ENCODE measurements around the gene AMMECR1. TPM values are rescaled to one million over a fixed set of nuclear protein-coding genes. Genes with fewer than 3 reads are reported as not detected.
"Not testable (repeated sequence)": the region's sequence is repeated elsewhere in the genome, so short reads cannot be mapped to it uniquely, and the experiment has no call there.

AMMECR1 gene
- total RNA-seq: 2.2 and 3.5 TPM in 2 replicates

DNA sequence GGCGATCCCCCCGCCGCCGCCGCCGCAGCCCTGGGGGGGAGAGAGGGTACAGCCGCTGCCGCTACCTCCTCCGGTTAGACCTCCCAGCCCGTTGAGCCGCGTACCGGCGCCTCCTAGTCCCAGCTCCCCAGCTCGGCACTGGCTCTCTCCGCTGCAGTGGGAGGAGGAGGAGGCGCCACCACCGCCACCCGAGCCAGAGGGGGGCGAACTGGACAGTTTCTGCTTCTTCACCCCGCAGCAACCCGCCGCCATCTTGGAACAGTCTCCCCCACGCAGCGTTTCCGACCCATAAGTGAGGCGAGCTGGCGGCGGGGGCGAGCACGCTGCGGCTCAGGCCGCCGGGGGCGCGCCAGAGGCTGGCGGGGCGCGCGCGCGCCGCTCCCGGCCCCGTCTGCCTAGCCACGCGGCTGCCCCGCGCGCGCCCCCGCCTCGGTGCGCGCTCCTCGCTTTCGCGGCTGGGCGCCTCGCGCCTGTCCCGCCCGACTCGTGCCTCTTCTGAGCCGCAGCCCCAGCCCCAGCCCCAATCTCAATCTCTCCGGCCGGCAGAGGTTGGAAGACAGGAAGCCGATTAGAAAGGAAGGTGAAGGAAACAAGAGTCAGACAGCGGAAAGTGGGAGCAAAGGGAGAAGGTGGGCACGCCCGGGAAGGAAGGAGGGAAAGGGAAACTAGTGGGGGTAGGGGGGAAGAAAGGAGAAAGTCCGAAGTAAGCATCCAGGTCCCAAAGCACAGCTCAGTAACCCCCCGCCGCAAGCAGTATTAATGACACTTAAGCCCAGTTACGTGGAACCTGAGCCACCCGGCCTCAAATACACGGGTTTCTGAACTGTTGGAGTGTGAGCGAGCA is at the start of gene AMMECR1:
Gene AMMECR1 (minus strand): TSS at position 266 of the 844 bp plus-strand sequence. CDS start 14 bp downstream, at position 252.
- DNase-seq (ENCODE audit: low read depth in 2 of 2): peak; percentile 81

DNA sequence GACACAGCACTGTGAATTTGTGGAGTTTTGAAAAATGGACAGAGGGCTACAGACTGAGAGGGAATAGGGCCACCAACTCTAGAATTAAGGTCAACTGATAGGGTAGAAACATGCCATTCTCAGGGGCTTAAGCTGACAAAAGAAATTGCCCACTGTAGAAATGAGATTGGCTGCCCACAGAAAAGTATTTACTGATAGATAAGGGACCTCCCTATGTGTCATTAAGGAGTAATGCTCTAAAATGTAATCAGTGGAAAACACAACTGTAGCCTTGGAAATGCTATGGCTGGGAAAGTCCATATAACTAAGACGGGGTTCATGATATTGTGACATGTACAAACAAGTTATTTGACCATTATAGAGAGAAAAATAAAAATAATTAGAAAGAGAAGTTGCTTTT is 45.4 kb upstream of the AMMECR1 start:
- no peak for DNase-seq (ENCODE audit: low read depth in 2 of 2)

DNA sequence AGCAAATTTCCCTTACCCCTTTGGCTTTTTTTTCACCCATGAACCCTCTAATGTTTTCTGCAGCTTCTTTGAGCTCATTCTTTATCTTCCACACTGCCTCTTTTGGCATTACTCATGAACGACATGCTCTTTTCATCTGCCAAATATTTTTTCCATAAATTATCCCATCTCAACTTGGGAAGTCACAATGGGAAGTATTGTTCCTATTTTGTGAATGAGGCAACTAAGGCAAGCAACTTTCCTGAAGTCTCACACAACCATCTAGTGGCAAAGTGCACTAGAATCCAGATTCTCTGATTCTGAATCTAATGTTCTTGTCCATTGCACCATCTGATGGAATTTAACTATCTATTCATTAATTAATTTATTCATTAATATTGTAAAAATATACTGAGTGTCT is 41.4 kb upstream of the AMMECR1 start:
- no peak for DNase-seq (ENCODE audit: low read depth in 2 of 2)

DNA sequence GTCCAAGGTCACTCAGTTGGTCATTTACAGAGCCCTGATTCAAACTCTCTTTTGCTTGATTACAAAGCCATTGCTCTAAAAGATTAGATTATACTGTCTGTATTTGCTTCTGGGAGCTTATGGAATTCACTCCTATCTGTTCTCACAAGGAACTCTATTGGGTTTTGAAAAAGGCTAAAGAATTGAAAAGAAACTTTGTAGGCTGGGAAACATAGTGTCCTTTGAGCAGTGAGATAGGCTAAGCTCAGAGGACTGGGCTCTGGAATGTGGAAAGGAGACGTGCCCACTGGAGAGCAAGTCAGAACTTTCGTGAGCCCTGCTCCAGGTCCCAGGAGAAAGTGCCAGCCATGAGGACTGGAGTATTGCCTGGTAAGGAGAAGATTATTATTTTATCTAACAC is 40.7 kb upstream of the AMMECR1 start, which contains the start of gene RTL9:
Gene RTL9 (plus strand): TSS at position 301 of the 400 bp plus-strand sequence. CDS start 91,770 bp downstream, outside the sequence.
- no peak for DNase-seq (ENCODE audit: low read depth in 2 of 2)

DNA sequence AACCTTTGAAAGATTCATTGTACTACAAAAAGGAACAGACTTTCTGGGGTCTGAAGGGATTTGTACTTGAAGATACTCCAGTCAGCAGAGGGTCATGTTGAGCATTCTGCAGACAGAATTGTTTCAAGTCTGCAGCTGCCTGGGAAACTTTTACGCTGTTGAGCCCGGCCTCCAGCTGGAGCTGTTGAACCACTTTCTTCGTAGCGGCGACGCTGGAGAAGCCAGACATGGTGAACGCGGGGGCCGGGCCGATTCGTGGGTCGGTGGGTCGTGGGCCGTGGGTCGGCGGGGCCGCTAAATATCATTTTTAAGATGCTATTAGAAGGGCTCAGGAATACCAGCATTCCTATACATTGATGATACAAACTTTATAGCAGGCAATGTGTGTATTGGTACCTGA is 28.8 kb upstream of the AMMECR1 start:
- DNase-seq (ENCODE audit: low read depth in 2 of 2): peak in 1 of 2 donors; percentile 1

DNA sequence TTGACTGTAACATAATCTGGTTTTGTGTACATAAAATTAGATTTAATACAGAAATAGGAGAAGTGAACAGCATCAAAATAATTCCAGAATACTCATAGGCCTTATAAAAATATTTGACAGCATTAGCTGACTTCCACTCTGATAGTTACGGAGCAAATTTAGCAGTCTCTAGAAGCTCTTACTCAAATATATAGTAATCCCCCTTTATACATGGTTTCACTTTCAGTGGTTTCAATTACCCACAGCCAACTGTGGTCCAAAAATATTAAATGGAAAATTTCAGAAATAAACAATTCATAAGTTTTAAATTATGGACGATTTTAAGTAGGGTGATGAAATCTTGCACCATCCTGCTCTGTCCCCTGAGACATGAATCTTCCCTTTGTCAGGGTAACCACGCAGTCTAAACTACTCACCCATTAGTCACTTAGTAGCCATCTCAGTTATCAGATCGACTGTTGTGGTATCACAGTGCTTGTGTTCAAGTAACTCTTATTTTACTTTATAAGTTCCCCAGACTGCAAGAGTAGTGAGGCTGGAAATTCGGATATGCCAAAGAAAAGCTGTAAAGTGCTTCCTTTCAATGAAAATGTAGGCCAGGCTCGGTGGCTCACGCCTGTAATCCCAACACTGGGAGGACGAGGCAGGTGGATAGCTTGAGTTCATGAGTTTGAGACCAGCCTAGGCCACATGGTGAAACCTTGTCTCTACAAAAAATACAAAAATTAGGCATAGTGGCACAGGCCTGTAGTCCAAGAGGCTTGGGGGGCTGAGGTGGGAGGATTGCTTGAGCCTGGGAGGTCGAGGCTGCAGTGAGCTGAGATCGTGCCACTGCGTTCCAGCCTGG is 23.5 kb upstream of the AMMECR1 start:
- DNase-seq (ENCODE audit: low read depth in 2 of 2): no peak

DNA sequence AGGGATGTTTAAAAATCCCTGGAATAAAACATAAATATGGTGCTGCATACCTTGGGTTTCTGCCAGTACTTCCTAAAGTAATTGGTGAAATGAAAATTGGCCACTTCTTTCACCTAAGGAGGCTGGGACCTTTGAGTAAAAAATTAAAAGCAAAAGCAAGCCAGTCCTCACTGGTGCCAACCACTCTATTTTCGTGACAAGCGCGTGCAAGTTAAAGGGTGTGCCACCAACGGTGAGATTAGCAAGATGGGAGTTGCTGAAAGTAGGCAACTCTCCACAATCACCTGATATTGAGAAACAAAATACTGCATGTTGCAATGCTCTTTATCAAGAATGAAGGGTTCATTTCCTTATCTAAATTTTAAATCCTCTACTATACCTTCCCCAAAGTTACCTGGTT is 21.1 kb upstream of the AMMECR1 start:
- DNase-seq (ENCODE audit: low read depth in 2 of 2): no peak

DNA sequence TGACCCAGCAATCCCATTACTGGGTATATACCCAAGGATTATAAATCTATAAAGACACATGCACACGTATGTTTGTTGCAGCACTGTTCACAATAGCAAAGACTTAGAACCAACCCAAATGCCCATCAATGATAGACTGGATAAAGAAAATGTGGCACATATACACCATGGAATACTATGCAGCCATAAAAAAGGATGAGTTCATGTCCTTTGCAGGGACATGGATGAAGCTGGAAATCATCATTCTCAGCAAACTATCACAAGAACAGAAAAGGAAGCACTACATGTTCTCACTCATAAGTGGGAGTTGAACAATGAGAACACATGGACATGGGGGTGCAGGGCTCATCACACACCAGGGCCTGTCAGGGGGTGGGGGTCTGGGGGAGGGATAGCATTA is 15.6 kb upstream of the AMMECR1 start:
- not testable (repeated sequence) for DNase-seq (ENCODE audit: low read depth in 2 of 2)

DNA sequence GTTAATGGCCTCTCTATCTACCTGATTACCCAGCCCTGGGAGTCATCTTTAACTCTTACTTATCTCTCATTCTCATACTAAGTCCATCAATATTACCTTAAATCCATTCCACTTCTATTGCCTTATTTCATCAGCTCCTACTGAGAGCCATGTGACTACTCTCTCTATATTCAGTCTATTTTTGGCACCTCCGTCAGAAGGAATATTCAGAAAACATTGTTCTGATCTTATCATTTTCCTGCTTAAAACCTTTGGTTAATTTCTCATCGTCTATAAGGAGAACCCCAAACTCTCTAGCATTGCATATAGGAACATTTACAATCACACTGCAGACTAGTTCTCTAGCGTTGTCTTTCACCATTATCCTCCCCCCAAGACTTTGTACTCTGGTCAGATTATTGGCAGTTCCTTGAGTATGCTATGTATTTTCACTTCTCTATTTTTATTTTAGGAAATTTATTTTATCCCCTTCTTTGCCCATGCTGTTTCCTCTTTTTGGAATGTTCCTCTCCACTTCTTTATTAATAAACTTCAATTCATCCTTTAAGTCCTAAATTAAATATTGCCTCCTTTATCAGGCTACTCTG is 13.7 kb upstream of the AMMECR1 start:
- no peak for DNase-seq (ENCODE audit: low read depth in 2 of 2)

DNA sequence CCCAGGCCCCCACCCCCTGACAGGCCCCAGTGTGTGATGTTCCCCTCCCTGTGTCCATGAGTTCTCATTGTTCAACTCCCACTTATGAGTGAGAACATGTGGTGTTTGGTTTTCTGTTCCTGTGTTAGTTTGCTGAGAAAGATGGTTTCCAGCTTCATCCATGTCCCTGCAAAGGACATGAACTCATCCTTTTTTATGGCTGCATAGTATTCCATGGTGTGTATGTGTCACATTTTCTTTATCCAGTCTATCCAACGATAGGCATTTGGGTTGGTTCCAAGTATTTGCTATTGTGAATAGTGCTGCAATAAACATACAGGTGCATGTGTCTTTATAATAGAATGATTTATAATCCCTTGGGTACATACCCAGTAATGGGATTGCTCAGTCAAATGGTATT is 10.7 kb upstream of the AMMECR1 start:
- not testable (repeated sequence) for DNase-seq (ENCODE audit: low read depth in 2 of 2)

DNA sequence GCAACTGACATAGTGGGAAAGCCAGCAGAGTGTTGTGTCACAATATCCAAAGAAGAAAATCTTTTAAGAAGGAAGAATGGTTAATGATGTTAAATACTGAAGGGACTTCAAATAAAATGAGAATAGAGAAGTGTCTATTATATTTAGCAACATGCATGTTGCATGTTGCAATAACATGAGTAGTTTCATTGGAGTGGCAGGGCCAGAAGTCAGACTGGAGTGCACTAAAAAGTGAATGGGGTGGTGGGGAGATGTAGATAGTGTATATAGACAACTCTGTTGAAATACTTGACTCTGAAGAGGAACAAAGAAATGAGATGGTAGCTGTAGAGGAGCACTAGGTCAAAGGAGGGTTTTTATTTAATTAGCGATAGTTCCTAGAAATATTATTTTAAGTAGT is 9.5 kb upstream of the AMMECR1 start:
- DNase-seq (ENCODE audit: low read depth in 2 of 2): no peak

DNA sequence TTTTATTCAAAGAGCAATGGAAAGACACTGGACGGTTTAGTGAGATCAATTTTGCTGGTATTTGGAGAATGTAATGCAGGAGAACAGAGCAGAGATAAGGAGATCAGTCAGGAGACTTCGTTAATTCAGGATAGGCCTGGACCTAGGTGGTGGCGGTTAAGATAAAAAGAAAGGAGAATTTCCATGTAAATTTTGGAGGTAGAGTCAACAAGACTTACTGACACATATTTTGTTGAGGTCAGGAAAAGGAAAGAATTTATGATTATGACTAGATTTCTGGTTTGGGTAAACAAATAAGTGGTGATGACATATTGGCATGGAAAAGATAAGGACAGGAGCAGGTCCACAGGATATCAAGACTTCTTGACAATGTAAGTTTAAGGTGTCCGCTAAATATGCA is 8.8 kb upstream of the AMMECR1 start:
- DNase-seq (ENCODE audit: low read depth in 2 of 2): no peak

DNA sequence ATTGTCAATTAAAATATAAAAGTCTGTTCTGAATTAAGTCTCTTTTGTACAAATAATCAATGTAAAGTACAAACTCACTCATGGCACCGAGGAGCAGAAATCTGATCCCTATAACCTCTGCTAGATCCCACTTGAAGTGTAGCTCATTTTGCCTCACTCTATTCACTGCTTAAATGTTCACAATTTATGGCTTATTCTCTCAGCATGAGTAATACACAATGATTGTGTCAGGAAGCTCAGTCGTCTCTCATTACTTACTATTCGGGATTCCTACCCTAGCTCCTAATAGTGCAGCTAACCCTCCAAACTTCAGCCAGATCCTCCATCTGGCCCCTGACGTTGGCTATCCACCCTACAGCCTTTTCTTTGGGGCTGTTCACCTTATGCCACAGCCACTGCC is 4.7 kb upstream of the AMMECR1 start:
- no peak for DNase-seq (ENCODE audit: low read depth in 2 of 2)

DNA sequence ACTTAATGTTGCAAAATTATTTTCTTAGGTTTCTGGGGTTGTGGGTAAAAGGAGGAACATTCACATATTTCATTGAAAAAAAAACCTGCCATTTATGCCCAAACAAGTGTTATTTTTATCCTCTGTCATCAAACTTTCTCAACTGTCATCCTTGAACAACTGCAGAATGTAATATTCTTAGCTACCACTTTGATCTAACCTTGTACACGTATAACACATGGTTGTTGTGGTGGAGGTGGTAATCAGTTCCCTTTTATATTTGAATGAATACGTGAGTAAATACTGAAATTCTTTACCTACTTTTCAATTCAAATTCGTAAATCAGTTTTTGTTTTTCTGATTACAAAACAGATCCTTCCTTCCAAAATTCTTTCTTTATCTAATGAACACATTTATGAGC is 3.8 kb upstream of the AMMECR1 start:
- no peak for DNase-seq (ENCODE audit: low read depth in 2 of 2)

DNA sequence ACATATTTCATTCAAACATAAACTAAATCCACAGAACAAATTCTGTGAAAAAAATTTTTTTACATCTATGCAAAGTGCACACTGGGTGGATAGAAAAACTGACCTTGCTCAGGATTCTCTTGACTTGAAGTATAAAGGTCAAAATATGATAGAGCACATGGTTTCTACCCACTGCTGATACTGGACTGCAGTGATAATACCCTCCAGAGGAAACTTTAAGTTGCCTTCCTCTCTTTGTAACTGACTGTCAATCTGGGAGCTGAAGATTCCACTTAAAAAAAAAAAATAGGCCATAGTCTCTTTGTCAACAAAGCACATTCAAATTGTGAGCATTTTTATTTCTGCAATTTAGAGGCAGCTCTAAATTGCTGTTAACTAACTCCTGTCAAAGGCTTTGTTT is 3.2 kb upstream of the AMMECR1 start:
- DNase-seq (ENCODE audit: low read depth in 2 of 2): no peak

DNA sequence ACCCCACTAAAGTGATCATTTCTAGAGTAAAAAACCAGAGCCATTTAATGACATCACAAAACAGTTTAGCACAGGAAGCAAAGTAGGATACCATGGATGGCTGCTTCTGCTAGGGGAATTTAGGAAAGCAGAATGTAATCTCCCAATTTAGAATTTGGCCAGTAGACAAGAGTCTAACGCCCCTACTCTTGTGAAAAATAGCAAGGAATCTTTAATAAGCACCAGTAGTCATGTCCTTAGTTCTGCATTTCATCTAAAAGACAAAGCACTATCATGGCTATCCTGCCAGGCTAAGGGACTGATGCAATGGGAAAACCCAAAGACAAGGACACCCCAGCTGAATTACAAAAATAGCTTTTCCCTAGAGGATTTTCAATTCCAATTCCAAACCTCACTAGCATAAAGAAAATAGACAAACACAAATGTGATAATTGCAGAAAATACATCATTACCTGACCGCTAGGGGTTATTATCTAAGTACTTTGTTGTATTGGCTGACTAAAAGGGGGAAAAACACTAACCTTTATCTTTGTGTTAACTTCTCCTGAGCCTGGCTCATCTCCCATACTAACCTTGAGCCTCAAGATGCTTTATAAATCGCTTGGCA is 2.6 kb upstream of the AMMECR1 start:
- DNase-seq (ENCODE audit: low read depth in 2 of 2): no peak

DNA sequence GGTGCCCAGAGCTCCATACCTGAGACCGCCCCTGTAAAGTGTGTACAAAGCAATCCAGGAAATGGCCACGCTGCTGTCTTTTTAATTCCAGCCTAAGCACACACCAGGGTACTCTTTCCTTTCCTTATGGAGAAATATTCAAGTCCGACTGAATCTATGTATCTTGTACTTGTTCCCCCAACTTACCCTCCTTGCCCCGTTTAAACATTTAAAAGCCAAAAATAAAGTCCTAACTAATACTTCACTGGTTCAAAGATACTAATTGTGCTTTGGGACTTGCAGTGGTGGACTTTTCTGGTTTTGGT is 731 bp upstream of the AMMECR1 start:
- DNase-seq (ENCODE audit: low read depth in 2 of 2): peak in 1 of 2 donors; percentile 3

DNA sequence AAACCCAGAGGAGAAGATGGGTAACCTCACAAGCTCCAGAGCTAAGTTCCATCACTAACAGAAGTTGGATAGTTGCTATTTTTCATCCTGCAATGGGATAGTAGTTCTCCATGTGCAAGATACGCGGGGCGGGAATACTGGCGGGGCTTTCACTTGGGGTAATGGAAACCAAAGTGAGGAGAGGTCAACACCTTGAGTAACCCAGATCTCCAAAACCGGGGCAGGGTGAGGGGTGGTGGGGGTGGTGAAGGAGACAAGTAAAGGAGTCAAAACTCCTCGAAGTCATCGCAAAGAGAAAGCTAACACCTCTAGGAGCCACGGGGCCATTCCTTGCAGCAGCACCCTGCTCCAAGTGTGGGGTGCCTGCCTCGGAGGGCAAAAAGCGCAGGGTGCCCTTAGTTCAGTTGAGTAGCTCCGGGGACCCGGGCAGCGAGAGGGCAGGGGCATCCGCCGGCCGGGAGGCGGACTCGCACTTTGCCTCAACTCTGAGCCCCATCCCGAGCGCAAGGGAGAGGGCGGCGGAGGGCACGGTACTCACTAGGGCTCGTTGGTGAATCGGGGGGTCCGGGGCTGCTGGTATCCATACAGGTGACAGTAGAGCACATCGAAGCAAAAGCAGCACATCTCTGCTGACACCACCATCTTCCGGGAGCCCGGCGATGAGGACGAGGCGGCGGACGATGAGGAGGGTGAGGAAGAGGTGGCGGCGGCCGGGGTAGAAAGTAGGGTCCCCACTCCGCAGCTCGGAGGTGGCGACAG is 645 bp downstream of the AMMECR1 start:
- peak; percentile 6 for DNase-seq (ENCODE audit: low read depth in 2 of 2)

DNA sequence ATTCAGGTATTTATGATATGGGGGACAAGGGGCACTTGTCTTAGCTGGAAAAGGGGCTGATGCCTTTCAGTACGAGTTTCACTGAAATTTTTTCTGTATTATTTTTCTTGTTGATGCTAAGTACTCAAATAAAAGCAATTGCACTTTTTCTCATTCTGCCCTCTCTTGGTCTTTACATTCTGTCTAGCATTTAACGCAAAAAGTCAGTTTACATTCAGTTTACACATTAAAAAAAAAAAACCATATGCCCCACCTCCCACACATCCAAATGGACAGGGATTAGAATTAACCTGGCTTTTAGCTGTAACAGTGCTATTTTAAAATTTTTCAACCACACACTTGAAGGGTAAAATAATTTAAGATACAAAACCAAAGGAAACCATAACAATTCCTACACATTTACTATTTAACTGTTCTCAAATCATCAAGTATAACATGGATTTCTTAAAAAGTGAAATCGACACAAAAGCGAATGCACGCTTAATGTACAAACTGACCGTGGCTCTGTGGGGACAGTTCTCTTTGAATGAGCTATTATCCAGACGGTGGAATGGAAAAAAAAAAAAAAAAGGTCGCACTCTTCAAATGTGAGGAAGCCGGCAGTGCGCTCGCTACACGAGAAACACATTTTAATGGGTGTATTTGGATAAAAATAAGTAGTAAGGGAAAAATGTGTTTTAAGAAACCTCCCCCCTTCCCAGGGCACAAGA is 1.4 kb downstream of the AMMECR1 start:
- peak; percentile 30 to 45 for DNase-seq (ENCODE audit: low read depth in 2 of 2)

DNA sequence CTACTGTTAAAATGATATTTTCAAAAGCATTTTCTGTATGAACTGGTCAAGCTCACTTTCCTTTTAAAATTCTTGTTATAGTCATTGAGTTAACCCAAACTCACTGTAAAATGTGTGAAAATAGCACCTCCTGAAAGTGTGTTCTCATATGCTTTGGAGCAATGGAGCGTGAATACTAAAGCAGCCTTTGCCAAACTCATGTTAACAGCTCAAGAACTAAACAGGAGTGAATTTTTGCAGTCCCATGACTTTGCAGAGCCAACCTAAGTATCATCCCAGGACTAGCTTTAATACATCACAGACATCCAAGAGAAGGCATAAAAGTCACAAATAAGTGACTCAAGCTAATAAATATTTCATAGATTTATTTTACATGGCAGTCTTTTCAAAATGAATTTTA is 2.3 kb downstream of the AMMECR1 start:
- no peak for DNase-seq (ENCODE audit: low read depth in 2 of 2)

Measured in lung microvascular endothelial cell (primary cell).